Measurements from ENCODE around the gene AFAP1L1. TPM values are rescaled to one million over a fixed set of nuclear protein-coding genes. Genes with fewer than 3 reads are reported as not detected.

The AFAP1L1 gene
- total and polyA plus RNA-seq, 12 donors = 30.3 to 61.6 (median 43.5) TPM

DNA sequence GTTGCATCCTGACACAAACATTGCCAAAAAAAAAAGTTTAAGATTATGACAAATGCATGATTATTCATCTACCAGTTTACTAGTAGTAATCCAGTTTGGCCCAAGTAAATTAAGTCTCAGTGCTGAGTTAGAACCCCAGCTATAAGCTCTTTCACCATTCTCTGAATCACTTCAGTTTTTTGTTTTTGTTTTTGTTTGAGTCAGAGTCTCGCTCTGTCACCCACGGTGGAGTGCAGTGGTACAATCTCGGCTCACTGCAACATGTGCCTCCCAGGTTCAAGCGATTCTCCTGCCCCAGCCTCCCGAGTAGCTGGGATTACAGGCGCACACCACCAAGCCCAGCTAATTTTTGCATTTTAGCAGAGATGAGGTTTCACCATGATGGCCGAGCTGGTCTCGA, 84.7 kb downstream of the AFAP1L1 start:
- intact Hi-C loops (cut with DNase I) = loop anchor here in 2 of 10 donors (5.0 kb wide), 2 partner anchors 34 to 39 kb away; no protein-coding TSS in a partner anchor
- no peak for DNase-seq
- Histone ChIP-seq H3K4me1 (peaks cover 3 to 27% (median 22%) of the 10 kb centered on the region in 9 donors), H3K27me3 (no peaks in the 10 kb centered on the region), H3K36me3 (peaks cover 0 to 47% (median 14%) of the 10 kb centered on the region in 9 donors), H3K27ac (no peak overlapping the region), H3K9me3 (no peaks in the 10 kb centered on the region), H3K4me3 (no peak overlapping the region)
- no peak for ATAC-seq
- TF ChIP-seq CTCF (IDR thresholded peaks at IDR 0.05) = no peak
- 93 to 96% methylated on average over 8 of the region's 8 CpGs for WGBS, 2 donors

GRCh38 chr5:149357370-149358293, 86.0 kb downstream of the AFAP1L1 start, which contains the start of gene PCYOX1L:
TSS of gene PCYOX1L (plus strand) at chr5:149358046. CDS start at chr5:149358069, 23 bp downstream.
- Histone ChIP-seq H3K36me3 (peaks cover 0 to 34% (median 5%) of the 10 kb centered on the region in 9 donors), H3K27me3 (no peaks in the 10 kb centered on the region), H3K27ac (peak within 1 kb of the TSS in 9 of 10 donors; percentile 52 to 87 (median 73)), H3K4me1 (peaks cover 3 to 27% (median 12%) of the 10 kb centered on the region in 9 donors), H3K4me3 (peak within 1 kb of the TSS; percentile 72 to 90 (median 76)), H3K9me3 (no peaks in the 10 kb centered on the region)
- ATAC-seq = peak; percentile 98 to 100 (median 100)
- DNase-seq = peak; percentile 96
- no peak for TF ChIP-seq CTCF (IDR thresholded peaks at IDR 0.05)
- intact Hi-C loops (cut with DNase I) = loop anchor here in 2 of 10 donors (5.0 kb wide), 2 partner anchors 35 to 40 kb away; no protein-coding TSS in a partner anchor
- 2% methylated on average over 47 to 58 of the region's 61 CpGs for WGBS, 2 donors

GRCh38 chr5:149358294-149358651, 86.6 kb downstream of the AFAP1L1 start:
- peaks cover 0 to 28% (median 2%) of the 10 kb centered on the region in 9 donors for H3K36me3 ChIP-seq
- ATAC-seq (peak; percentile 34 to 67 (median 54)), DNase-seq (peak; percentile 41 to 47)
- no peaks in the 10 kb centered on the region for H3K27me3 ChIP-seq
- H3K4me1 ChIP-seq = peaks cover 3 to 27% (median 12%) of the 10 kb centered on the region in 9 donors
- H3K9me3 ChIP-seq = no peaks in the 10 kb centered on the region
- intact Hi-C loops (cut with DNase I) = loop anchor here in 2 of 10 donors (5.0 kb wide), 2 partner anchors 36 to 41 kb away; no protein-coding TSS in a partner anchor
- TF ChIP-seq CTCF (IDR thresholded peaks at IDR 0.05) = no peak
- WGBS, 2 donors = 0 to 1% methylated on average over 18 of the region's 18 CpGs
- peak overlapping the region in 9 of 10 donors; percentile 52 to 87 (median 73) for H3K27ac ChIP-seq
- peak overlapping the region; percentile 72 to 90 (median 76) for H3K4me3 ChIP-seq

DNA sequence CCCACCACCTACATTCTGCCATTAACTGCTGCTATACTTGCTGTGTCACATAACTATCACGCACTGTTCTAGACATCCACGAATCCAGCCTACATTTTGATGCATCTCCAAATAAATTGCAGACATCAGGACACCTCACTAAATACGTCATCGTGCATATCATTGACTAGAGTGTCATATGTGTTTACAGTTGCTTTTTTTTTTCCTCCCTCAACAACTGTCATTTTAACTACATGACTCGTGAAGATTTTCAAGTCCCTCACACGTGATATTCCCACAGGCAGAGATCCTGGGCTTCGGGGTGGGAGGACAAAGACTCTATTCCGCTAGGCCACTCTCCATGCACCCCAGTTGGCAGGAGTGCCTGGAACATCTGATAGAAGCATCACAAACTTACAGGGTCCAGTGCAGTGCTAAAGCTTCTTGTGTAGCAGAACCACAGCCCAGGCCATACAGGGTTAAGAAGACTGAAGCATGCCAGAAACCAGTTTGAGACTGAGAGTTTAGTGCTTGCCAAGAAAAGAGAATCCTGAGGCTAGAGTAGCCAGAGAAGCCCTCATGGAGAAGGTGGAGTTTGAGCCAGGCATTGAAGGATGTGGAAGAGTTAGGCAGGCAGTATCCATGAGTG, 87.3 kb downstream of the AFAP1L1 start:
- intact Hi-C loops (cut with DNase I) = loop anchor here in 2 of 10 donors (5.0 kb wide), 2 partner anchors 37 to 42 kb away; no protein-coding TSS in a partner anchor
- H3K9me3 ChIP-seq = no peaks in the 10 kb centered on the region
- H3K36me3 ChIP-seq = peaks cover 0 to 21% (median 2%) of the 10 kb centered on the region in 9 donors
- peak overlapping the region in 2 of 10 donors; percentile 83 to 90 for H3K4me3 ChIP-seq
- ATAC-seq = no peak
- DNase-seq = no peak
- H3K27me3 ChIP-seq = no peaks in the 10 kb centered on the region
- TF ChIP-seq CTCF (IDR thresholded peaks at IDR 0.05) = no peak
- 85 to 86% methylated on average over 8 of the region's 8 CpGs for WGBS, 2 donors
- H3K4me1 ChIP-seq = peaks cover 3 to 27% (median 12%) of the 10 kb centered on the region in 9 donors
- H3K27ac ChIP-seq = peak overlapping the region in 2 of 10 donors; percentile 70 to 87
